Endothelial cell of umbilical vein (primary cell): ENCODE data around the gene TBC1D30. TPM values are rescaled to one million over a fixed set of nuclear protein-coding genes. Genes with fewer than 3 reads are reported as not detected.

Source experiments
- BruUV-seq: library from RNA; stranded (reverse); fragments of 400-500 nt; replicated peaks from 2 replicates; lab custom pipeline; 2021; lab: Mats Ljungman, UMichigan
- CTCF ChIA-PET: fragments of 300-600, 350-600 bp; sonication (Branson Sonifier 250); formaldehyde crosslinking; loops from one replicate; lab custom pipeline; 2021; ENCODE audit warnings: antibody characterized with exemption, inconsistent platforms; lab: Charles Lee
- POLR2A ChIA-PET: fragments of 300-600, 350-600 bp; sonication (Branson Sonifier 250); formaldehyde crosslinking; loops from one replicate; lab custom pipeline; 2021; ENCODE audit warnings: antibody characterized with exemption, inconsistent platforms; lab: Charles Lee
- DNase-seq: peaks from one replicate; pipeline ENCODE4 v3.0.0-alpha.2; 2011; ENCODE audit warnings: low read depth, low spot score
- FAIRE-seq: peaks from 2 replicates; lab custom pipeline; 2011; peaks lifted over from hg19 to GRCh38; lab: Jason Lieb, UNC
- H2AFZ ChIP-seq: 2 replicates; pipeline ENCODE4 v1.6.0; 2012; ENCODE audit warnings: low read depth, low read length, control low read depth, inconsistent platforms
- H3K27ac ChIP-seq: 2 replicates; pipeline ENCODE4 v1.5.1; 2011; ENCODE audit warnings: low read depth, mild to moderate bottlenecking, control low read depth, low read length, moderate library complexity; ENCODE audit not compliant: insufficient read depth
- H3K27me3 ChIP-seq, 2 experiments: 2 replicates each; pipeline versions ENCODE4 v1.6.0 to v1.6.1; 2011; ENCODE audit warnings: low read length in 2 of 2, mixed read lengths in 1 of 2; ENCODE audit not compliant: control insufficient read depth in 2 of 2, insufficient read depth in 2 of 2
- H3K36me3 ChIP-seq, 2 experiments: 2 replicates in 1 of 2; 3 replicates in 1 of 2; pipeline ENCODE4 v1.5.1; 2011; ENCODE audit warnings: low read length in 2 of 2, mild to moderate bottlenecking in 1 of 2, moderate library complexity in 1 of 2; ENCODE audit not compliant: control insufficient read depth in 2 of 2, insufficient read depth in 2 of 2; ENCODE audit errors: extremely low read depth in 1 of 2
- H3K4me1 ChIP-seq: 3 replicates; pipeline ENCODE4 v1.5.1; 2011; ENCODE audit warnings: mild to moderate bottlenecking, low read length; ENCODE audit not compliant: control insufficient read depth, insufficient read depth; ENCODE audit errors: extremely low read depth
- H3K4me2 ChIP-seq: 2 replicates; pipeline ENCODE4 v1.6.1; 2011; ENCODE audit warnings: low read length, control low read depth, mixed read lengths; ENCODE audit not compliant: insufficient read depth
- H3K4me3 ChIP-seq, 3 experiments: fragments of 200-600 bp in 1 of 3; sonication (generic), shearing (Covaris generic) in 1 of 3; replicated peaks in 1 of 3; 2 replicates each; pipeline ENCODE4 v1.5.1; 2011 to 2016; ENCODE audit warnings: control low read depth in 3 of 3, low read length in 3 of 3, mild to moderate bottlenecking in 2 of 3, inconsistent platforms in 1 of 3, low read depth in 1 of 3, moderate library complexity in 1 of 3; ENCODE audit not compliant: insufficient read depth in 1 of 3
- H3K79me2 ChIP-seq: 2 replicates; pipeline ENCODE4 v1.6.0; 2012; ENCODE audit warnings: low read length, inconsistent platforms; ENCODE audit not compliant: control insufficient read depth, insufficient read depth
- H3K9ac ChIP-seq: replicated peaks from 2 replicates; pipeline ENCODE3; 2011; ENCODE audit warnings: low read length, control low read depth; ENCODE audit not compliant: insufficient read depth; ENCODE audit errors: extremely low read depth
- H3K9me1 ChIP-seq: replicated peaks from 3 replicates; pipeline ENCODE4 v1.6.0; 2011; ENCODE audit warnings: mild to moderate bottlenecking, low read length; ENCODE audit not compliant: control insufficient read depth, insufficient read depth; ENCODE audit errors: extremely low read depth
- H3K9me3 ChIP-seq: replicated peaks from 2 replicates; pipeline ENCODE4 v1.5.1; 2012; ENCODE audit warnings: low read length, inconsistent platforms; ENCODE audit not compliant: control insufficient read depth, insufficient read depth
- H4K20me1 ChIP-seq: replicated peaks from 2 replicates; pipeline ENCODE3; 2011; ENCODE audit warnings: mild to moderate bottlenecking, low read length; ENCODE audit not compliant: control insufficient read depth, insufficient read depth; ENCODE audit errors: extremely low read depth
- CTCF ChIP-seq, 2 donors: IDR thresholded peaks; 1 replicate in 1 of 2; 2 replicates in 1 of 2; pipeline ENCODE4 v1.5.1; 2011; ENCODE audit warnings: low read length in 2 of 2, mild to moderate bottlenecking in 2 of 2, moderate library complexity in 2 of 2, control low read depth in 1 of 2, inconsistent platforms in 1 of 2, low read depth in 1 of 2; ENCODE audit not compliant: insufficient read depth in 1 of 2; ENCODE audit errors: extremely low read depth in 1 of 2
- EZH2 ChIP-seq: IDR thresholded peaks from 2 replicates; pipeline ENCODE4 v1.6.1; 2012; ENCODE audit warnings: borderline replicate concordance, low read depth, mild to moderate bottlenecking, moderate library complexity, low read length, inconsistent platforms; ENCODE audit not compliant: severe bottlenecking
- FOS ChIP-seq: IDR thresholded peaks from 2 replicates; pipeline ENCODE4 v1.6.1; 2011; ENCODE audit warnings: mild to moderate bottlenecking, low read length, moderate library complexity, borderline replicate concordance; ENCODE audit not compliant: insufficient read depth
- GATA2 ChIP-seq: IDR thresholded peaks from 2 replicates; pipeline ENCODE4 v1.7.0; 2011; ENCODE audit warnings: low read depth, mild to moderate bottlenecking, moderate library complexity, mixed read lengths, low read length; ENCODE audit not compliant: insufficient read length, insufficient read depth
- JUN ChIP-seq: IDR thresholded peaks from 2 replicates; pipeline ENCODE4 v1.6.1; 2011; ENCODE audit warnings: borderline replicate concordance, low read depth; ENCODE audit not compliant: insufficient read length, insufficient read depth
- MAX ChIP-seq: IDR thresholded peaks from 2 replicates; pipeline ENCODE4 v1.6.1; 2011; ENCODE audit not compliant: insufficient read depth, insufficient read length
- MYC ChIP-seq: IDR thresholded peaks from one replicate; pipeline ENCODE4 v1.6.1; 2011; ENCODE audit warnings: mild to moderate bottlenecking, low read depth, low read length
- POLR2A ChIP-seq: IDR thresholded peaks from 2 replicates; pipeline ENCODE4 v1.6.1; 2012; ENCODE audit warnings: low read depth, mild to moderate bottlenecking, control low read depth, low read length
- POLR2AphosphoS5 ChIP-seq: IDR thresholded peaks from 2 replicates; pipeline ENCODE4 v1.6.1; 2012; ENCODE audit warnings: low read depth, mild to moderate bottlenecking, control low read depth, low read length, moderate library complexity; ENCODE audit not compliant: insufficient read depth
- dilution Hi-C: fragments of 300-500 bp; cut with MboI; formaldehyde crosslinking; loops from one replicate; pipeline ENCODE4 v1.15.0; 2019; ENCODE audit warnings: low sequenced_read_pairs; ENCODE audit not compliant: extremely low pct_ligation_motif_present
- intact Hi-C: fragments of 100-400 bp; cut with micrococcal nuclease; formaldehyde crosslinking; loops from one replicate; pipeline ENCODE4 v1.10.0; 2022
- polyA plus RNA-seq, 4 experiments: library from polyadenylated mRNA; depleted of rRNA in 3 of 4; stranded (reverse) in 3 of 4; unstranded in 1 of 4; fragments of >200 nt; gene quantifications; 2 replicates each; pipeline versions ENCODE4 v1.2.1 to v1.2.3, GENCODE V29; 2011 to 2012; ENCODE audit warnings: missing spikeins in 1 of 4
- total RNA-seq: library from RNA; stranded (reverse); gene quantifications from 2 replicates; pipeline ENCODE4 v1.2.3, GENCODE V29; 2021

The TBC1D30 gene
- total and polyA plus RNA-seq, 2 donors (not counting 3 experiments of a cell fraction or from before 2014, with no cell fraction given), result 4.4 to 7.6 TPM

- TF ChIP-seq MAX (no peak), EZH2 (no peak), JUN (no peak), POLR2AphosphoS5 (no peak)
- CTCF ChIA-PET, result no interaction called here
- Histone ChIP-seq H3K79me2 (no peaks in the 10 kb centered on the region), H3K27ac (no peak overlapping the region), H3K27me3 (no peaks in the 10 kb centered on the region), H3K9ac (no peak overlapping the region), H3K4me1 (no peaks in the 10 kb centered on the region), H2AFZ (no peak overlapping the region), H3K9me1 (no peaks in the 10 kb centered on the region), H3K4me3 (no peak overlapping the region), H3K36me3 (no peaks in the 10 kb centered on the region), H3K4me2 (no peak overlapping the region), H4K20me1 (no peaks in the 10 kb centered on the region), H3K9me3 (no peaks in the 10 kb centered on the region)
- no peak for FAIRE-seq
- dilution Hi-C loops (no loop called here), intact Hi-C loops (no loop called here)
- no peak for DNase-seq
- POLR2A ChIA-PET, result no interaction called here
- BruUV-seq, result no TSS peak
Measured at GRCh38 chr12:64858882-64859605, 34.6 kb downstream of the TBC1D30 start.

GRCh38 chr12:64860446-64860998 lies 36.1 kb downstream of the TBC1D30 start:
- DNase-seq (no peak), FAIRE-seq (no peak)
- BruUV-seq, result no TSS peak
- no peak overlapping the region for H3K27ac ChIP-seq
- intact Hi-C loops, result no loop called here
- dilution Hi-C loops, result no loop called here
- ChIA-PET CTCF (interaction anchor here (1.2 kb wide), 1 partner anchor 59 kb away, joined by 5 read pairs; no protein-coding TSS in a partner anchor), POLR2A (no interaction called here)
- no peaks in the 10 kb centered on the region for H4K20me1 ChIP-seq
- H3K4me3 ChIP-seq, result no peak overlapping the region
- no peaks in the 10 kb centered on the region for H3K36me3 ChIP-seq
- H3K4me1 ChIP-seq, result no peaks in the 10 kb centered on the region
- no peaks in the 10 kb centered on the region for H3K79me2 ChIP-seq
- H3K27me3 ChIP-seq, result no peaks in the 10 kb centered on the region
- no peak overlapping the region for H3K4me2 ChIP-seq
- H2AFZ ChIP-seq, result no peak overlapping the region
- no peak for TF ChIP-seq POLR2AphosphoS5
- TF ChIP-seq FOS, result no peak
- no peak for TF ChIP-seq MAX
- no peak for TF ChIP-seq POLR2A
- TF ChIP-seq MYC, result no peak
- TF ChIP-seq GATA2, result no peak
- TF ChIP-seq EZH2, result no peak
- TF ChIP-seq CTCF (IDR thresholded peaks at IDR 0.05; ENCODE audit: extremely low read depth in 1 of 2, insufficient read depth in 1 of 2, low read depth in 1 of 2, low read length in 2 of 2), result no peak
- H3K9me1 ChIP-seq, result no peaks in the 10 kb centered on the region
- no peaks in the 10 kb centered on the region for H3K9me3 ChIP-seq
- no peak overlapping the region for H3K9ac ChIP-seq
